ENCODE measurements around the gene EHD1.

DNA sequence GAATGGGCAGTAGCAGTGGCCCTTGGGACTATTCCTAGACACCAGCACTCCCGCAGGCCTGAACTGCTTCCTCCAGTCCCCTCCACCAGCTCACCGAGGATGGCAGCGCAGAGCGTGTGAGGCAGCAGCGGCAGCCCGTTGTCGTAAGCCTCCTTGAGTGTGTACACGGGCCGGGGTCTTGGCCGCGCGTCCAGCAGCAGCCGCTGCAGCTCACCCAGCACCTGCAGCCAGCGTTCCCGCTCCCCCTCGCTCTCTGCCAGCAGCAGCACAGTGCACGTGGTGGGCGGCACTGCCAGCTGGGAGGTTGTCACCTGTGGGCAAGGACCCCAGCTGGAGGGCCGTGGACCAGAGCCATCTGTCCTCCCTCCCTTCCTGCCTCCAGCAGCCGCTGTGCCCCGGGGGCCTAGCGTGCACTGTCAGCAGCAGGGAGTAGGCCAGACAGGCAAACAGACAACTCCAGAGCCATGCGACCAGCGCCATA lies 47.0 kb downstream of the EHD1 start:
- TF ChIP-seq, protein P1, sequence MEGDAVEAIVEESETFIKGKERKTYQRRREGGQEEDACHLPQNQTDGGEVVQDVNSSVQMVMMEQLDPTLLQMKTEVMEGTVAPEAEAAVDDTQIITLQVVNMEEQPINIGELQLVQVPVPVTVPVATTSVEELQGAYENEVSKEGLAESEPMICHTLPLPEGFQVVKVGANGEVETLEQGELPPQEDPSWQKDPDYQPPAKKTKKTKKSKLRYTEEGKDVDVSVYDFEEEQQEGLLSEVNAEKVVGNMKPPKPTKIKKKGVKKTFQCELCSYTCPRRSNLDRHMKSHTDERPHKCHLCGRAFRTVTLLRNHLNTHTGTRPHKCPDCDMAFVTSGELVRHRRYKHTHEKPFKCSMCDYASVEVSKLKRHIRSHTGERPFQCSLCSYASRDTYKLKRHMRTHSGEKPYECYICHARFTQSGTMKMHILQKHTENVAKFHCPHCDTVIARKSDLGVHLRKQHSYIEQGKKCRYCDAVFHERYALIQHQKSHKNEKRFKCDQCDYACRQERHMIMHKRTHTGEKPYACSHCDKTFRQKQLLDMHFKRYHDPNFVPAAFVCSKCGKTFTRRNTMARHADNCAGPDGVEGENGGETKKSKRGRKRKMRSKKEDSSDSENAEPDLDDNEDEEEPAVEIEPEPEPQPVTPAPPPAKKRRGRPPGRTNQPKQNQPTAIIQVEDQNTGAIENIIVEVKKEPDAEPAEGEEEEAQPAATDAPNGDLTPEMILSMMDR (IDR thresholded peaks at IDR 0.05), result no peak
- TF ChIP-seq FOSL2 (IDR thresholded peaks at IDR 0.05) (no peak), FOSL2 (CRISPR knock-in tag; IDR thresholded peaks at IDR 0.05) (no peak), SMC3 (IDR thresholded peaks at IDR 0.05) (no peak), ESRRA (IDR thresholded peaks at IDR 0.05; ENCODE audit: borderline replicate concordance, low read length) (no peak), SREBF2 (IDR thresholded peaks at IDR 0.05) (no peak), MYC (IDR thresholded peaks at IDR 0.05; ENCODE audit: borderline replicate concordance, low read length) (no peak), MAFK (IDR thresholded peaks at IDR 0.05; ENCODE audit: partially characterized antibody) (no peak), POLR2A (IDR thresholded peaks at IDR 0.05; ENCODE audit: low read length) (no peak), JUNB (IDR thresholded peaks at IDR 0.05) (no peak), RAD21 (conservative IDR thresholded peaks at IDR 0.05 in 1 of 2, IDR thresholded peaks at IDR 0.05 in 1 of 2) (no peak)
- TF ChIP-seq, protein P2, sequence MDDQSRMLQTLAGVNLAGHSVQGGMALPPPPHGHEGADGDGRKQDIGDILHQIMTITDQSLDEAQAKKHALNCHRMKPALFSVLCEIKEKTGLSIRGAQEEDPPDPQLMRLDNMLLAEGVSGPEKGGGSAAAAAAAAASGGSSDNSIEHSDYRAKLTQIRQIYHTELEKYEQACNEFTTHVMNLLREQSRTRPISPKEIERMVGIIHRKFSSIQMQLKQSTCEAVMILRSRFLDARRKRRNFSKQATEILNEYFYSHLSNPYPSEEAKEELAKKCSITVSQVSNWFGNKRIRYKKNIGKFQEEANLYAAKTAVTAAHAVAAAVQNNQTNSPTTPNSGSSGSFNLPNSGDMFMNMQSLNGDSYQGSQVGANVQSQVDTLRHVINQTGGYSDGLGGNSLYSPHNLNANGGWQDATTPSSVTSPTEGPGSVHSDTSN (IDR thresholded peaks at IDR 0.05), result no peak
- TF ChIP-seq, protein P3, sequence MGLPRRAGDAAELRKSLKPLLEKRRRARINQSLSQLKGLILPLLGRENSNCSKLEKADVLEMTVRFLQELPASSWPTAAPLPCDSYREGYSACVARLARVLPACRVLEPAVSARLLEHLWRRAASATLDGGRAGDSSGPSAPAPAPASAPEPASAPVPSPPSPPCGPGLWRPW (IDR thresholded peaks at IDR 0.05), result no peak

All from A549 (cell line).